ENCODE results near the gene TMC2.
A peak's percentile ranks its signal among the peaks of the same experiment; 100 is the strongest.

TMC2 gene

GRCh38 chr20:2619961-2620595 lies 83.7 kb downstream of the TMC2 start:
- ATAC-seq (no peak), DNase-seq (ENCODE audit: low spot score in 2 of 2) (no peak)
- H3K4me1 Mint-ChIP-seq: no peaks in the 10 kb centered on the region
- H3K36me3 Mint-ChIP-seq: no peaks in the 10 kb centered on the region
- H3K27ac Mint-ChIP-seq: no peak overlapping the region
- H3K4me3 Mint-ChIP-seq: no peak overlapping the region
- H3K9me3 Mint-ChIP-seq: no peaks in the 10 kb centered on the region

GRCh38 chr20:2624190-2624589 lies 87.8 kb downstream of the TMC2 start:
- ATAC-seq: no peak

GRCh38 chr20:2625062-2625461 lies 88.7 kb downstream of the TMC2 start:
- no peak for ATAC-seq
- Mint-ChIP-seq H3K9me3 (peaks cover 4% of the 10 kb centered on the region), H3K27ac (no peak overlapping the region), H3K4me1 (no peaks in the 10 kb centered on the region), H3K4me3 (no peak overlapping the region), H3K36me3 (no peaks in the 10 kb centered on the region)
- DNase-seq (ENCODE audit: low spot score in 2 of 2): no peak

More at GRCh38 chr20:2624190-2624589, 87.8 kb downstream of the TMC2 start:
- Mint-ChIP-seq H3K9me3 (peaks cover 4% of the 10 kb centered on the region), H3K4me3 (no peak overlapping the region), H3K36me3 (no peaks in the 10 kb centered on the region), H3K27ac (no peak overlapping the region), H3K4me1 (no peaks in the 10 kb centered on the region)
- DNase-seq (ENCODE audit: low spot score in 2 of 2): no peak

DNA sequence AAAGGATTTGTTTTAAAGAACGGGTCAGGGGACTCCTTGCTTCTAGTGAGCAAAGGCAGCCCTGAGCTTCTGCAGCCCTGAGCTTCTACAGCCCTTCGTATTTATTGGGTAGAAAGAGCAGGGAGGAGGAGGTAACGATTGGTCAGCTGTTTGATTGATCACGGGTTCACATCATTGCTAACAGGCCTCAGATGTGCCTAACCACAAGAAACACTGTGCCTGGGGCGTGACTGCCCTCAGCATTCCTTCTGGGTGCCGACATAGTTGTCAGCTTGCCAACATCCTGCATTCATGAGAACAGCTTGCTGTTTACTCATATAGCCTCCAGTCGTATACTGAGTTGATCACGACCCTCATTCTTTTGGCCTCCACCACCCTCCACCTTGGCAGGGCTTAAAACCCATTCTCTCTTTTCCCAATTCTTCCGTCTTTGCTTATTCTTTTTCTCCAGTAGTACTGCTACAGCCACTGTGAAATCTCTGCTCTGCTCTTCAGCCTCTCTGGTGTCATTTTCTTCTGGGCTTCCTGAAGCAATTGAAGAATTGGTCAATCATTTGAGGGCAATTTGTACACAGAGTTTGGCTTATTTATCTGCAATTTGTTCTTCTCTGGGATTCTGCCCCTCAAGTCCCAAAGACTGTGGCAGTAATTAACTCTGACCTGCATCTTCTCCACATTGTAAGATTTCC lies 90.6 kb downstream of the TMC2 start:
- no peak for DNase-seq (ENCODE audit: low spot score in 2 of 2)
- Mint-ChIP-seq H3K4me3 (no peak overlapping the region), H3K4me1 (no peaks in the 10 kb centered on the region), H3K27ac (no peak overlapping the region), H3K36me3 (no peaks in the 10 kb centered on the region), H3K9me3 (peaks cover 5% of the 10 kb centered on the region)
- ATAC-seq: no peak

DNA sequence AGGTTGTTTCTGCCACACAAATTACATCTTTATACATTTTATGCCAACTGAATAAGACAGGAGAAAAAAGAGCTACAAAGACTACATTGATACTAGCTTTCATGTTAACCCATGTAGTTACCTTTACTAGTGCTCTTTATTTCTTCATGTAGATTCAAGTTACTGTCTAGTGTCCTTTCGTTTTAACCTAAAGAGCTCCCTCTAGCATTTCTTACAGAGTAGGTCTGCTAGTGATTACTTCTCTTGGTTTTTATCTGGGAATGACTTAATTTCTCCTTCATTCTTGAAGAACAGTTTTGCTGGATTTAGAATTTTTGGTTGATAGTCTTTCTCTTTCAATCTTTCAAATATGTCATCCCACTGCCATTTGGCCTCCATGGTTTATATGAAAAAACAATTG lies 94.9 kb downstream of the TMC2 start:
- Mint-ChIP-seq H3K9me3 (peaks cover 5% of the 10 kb centered on the region), H3K4me1 (no peaks in the 10 kb centered on the region), H3K27ac (no peak overlapping the region), H3K36me3 (no peaks in the 10 kb centered on the region), H3K4me3 (no peak overlapping the region)
- DNase-seq (ENCODE audit: low spot score in 2 of 2) (no peak), ATAC-seq (no peak)

DNA sequence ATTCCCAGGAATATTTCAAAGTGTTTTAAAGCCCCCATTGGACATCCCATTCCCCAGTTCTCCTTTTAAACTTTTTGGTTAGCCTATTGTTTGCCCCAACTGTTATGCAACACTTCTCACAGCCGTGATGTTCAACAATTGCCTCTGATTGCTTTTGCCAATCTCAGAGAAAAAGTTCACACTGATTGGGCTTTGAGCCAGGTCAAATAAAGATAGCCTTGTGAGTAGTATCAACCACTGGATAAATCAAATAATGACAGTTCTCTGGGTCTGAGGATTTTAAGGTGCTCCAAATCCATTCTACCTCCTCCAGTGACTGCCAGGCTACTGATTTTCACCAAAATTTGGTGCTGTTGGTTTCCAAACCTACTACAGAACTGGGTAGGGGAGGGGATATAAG lies 97.0 kb downstream of the TMC2 start:
- peaks cover 2% of the 10 kb centered on the region for H3K9me3 Mint-ChIP-seq
- H3K4me1 Mint-ChIP-seq: no peaks in the 10 kb centered on the region
- H3K4me3 Mint-ChIP-seq: no peak overlapping the region
- no peaks in the 10 kb centered on the region for H3K36me3 Mint-ChIP-seq
- ATAC-seq (no peak), DNase-seq (ENCODE audit: low spot score in 2 of 2) (no peak)
- no peak overlapping the region for H3K27ac Mint-ChIP-seq

DNA sequence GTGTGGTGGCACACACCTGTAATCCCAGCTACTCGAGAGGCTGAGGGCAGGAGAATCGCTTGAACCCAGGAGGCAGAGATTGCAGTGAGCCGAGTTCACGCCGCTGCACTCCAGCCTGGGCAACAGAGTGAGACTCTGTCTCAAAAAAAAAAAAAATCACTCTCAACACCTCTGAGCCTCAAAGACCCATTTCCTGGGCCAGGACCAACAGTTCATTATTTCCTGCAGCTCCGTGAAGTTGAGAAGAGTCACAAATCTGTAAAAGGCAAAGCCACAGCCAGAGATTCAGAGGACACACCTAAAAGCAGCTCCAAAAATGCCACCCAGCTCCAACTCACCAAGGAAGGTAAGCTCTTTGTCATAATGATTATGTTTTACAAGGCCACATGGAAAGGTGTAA lies 100.9 kb downstream of the TMC2 start:
- ATAC-seq (no peak), DNase-seq (ENCODE audit: low spot score in 2 of 2) (no peak)
- H3K9me3 Mint-ChIP-seq: no peaks in the 10 kb centered on the region
- H3K36me3 Mint-ChIP-seq: no peaks in the 10 kb centered on the region
- H3K4me3 Mint-ChIP-seq: no peak overlapping the region
- no peak overlapping the region for H3K27ac Mint-ChIP-seq
- H3K4me1 Mint-ChIP-seq: no peaks in the 10 kb centered on the region

DNA sequence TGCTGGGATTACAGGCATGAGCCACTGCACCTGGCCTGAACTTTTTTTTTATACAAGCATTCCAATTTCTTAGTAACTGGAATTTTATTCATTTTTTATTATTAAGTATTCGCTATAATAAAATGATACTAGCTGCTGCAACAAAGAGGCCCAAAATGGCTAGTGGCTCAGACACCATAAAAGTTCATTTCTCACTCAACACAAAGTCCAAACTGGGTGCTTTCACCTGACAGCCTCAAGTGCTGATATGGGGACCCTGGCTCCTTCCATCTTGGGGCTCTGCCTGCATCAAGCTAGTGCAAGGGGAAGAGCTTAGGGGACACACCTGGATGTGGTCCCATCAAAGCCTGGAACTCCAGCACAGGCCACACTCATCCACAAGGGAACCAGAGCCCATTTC lies 103.9 kb downstream of the TMC2 start:
- Mint-ChIP-seq H3K27ac (no peak overlapping the region), H3K4me1 (no peaks in the 10 kb centered on the region), H3K4me3 (no peak overlapping the region), H3K36me3 (no peaks in the 10 kb centered on the region), H3K9me3 (no peaks in the 10 kb centered on the region)
- ATAC-seq (no peak), DNase-seq (ENCODE audit: low spot score in 2 of 2) (no peak)

- no peaks in the 10 kb centered on the region for H3K9me3 Mint-ChIP-seq
- DNase-seq (ENCODE audit: low spot score in 2 of 2) (no peak), ATAC-seq (no peak)
- no peaks in the 10 kb centered on the region for H3K36me3 Mint-ChIP-seq
- H3K4me1 Mint-ChIP-seq: no peaks in the 10 kb centered on the region
- H3K27ac Mint-ChIP-seq: no peak overlapping the region
- no peak overlapping the region for H3K4me3 Mint-ChIP-seq
Measured at GRCh38 chr20:2640899-2641298, 104.5 kb downstream of the TMC2 start.

GRCh38 chr20:2643708-2644107 lies 107.3 kb downstream of the TMC2 start:
- no peak for DNase-seq (ENCODE audit: low spot score in 2 of 2)
- H3K4me3 Mint-ChIP-seq: no peak overlapping the region
- H3K36me3 Mint-ChIP-seq: no peaks in the 10 kb centered on the region
- peak; percentile 71 for ATAC-seq
- H3K27ac Mint-ChIP-seq: peak overlapping the region; percentile 19
- no peaks in the 10 kb centered on the region for H3K9me3 Mint-ChIP-seq
- H3K4me1 Mint-ChIP-seq: no peaks in the 10 kb centered on the region

DNA sequence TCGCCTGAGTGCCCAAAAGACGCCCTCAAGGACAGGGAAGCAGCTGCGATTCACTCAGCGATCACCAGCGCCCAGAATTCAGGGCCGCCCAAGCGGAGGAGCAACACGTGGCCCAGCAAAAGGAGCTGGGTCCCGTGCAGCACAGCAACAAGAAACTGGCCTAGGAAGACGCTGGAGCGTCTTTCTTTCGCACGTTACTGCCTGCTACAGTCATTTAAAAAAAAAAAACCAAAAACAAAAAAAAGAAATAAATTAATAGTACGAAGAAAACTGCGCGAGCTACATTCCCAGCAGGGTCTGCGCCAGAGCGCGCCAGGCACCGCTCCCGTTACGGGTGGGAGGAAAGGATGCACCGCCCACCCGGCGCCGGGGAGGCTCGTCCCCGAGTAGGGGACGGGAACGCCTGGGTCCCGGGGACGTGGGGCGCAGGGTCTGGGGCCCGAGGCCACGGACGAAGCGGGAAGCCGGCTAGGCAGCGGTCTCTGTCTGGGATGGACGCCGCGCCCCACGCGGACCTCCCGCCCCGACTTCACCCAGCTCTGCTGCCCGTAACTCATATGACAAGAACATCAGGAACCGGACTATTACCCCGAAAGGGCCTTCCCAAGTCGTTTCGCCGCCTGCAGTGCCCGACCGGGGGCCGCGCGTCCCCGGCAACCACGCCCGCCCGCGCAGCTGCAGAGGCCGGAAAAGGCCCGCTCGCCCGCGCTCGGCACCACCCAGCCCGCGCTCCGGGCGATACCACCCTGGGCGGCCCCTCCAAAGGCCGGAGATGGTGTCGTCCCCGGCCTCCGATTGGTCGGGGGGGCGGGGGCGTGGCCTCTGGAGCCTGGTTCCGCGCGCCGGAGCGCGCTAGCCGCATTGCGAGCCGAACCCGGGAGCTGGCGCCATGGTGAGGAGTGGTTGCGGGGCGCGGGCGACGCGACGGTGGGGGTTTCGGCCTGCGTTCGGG lies 115.7 kb downstream of the TMC2 start, which contains the start of gene NOP56:
Gene NOP56 (plus strand): TSS at position 861 of the 952 bp plus-strand sequence. CDS start 29 bp downstream, at position 890.
- ATAC-seq (peak; percentile 93), DNase-seq (ENCODE audit: low spot score in 2 of 2) (peak; percentile 99)
- Mint-ChIP-seq H3K9me3 (no peaks in the 10 kb centered on the region), H3K4me3 (peak within 1 kb of the TSS; percentile 86), H3K36me3 (peaks cover 55% of the 10 kb centered on the region), H3K4me1 (peaks cover 42% of the 10 kb centered on the region), H3K27ac (peak within 1 kb of the TSS; percentile 96)

DNA sequence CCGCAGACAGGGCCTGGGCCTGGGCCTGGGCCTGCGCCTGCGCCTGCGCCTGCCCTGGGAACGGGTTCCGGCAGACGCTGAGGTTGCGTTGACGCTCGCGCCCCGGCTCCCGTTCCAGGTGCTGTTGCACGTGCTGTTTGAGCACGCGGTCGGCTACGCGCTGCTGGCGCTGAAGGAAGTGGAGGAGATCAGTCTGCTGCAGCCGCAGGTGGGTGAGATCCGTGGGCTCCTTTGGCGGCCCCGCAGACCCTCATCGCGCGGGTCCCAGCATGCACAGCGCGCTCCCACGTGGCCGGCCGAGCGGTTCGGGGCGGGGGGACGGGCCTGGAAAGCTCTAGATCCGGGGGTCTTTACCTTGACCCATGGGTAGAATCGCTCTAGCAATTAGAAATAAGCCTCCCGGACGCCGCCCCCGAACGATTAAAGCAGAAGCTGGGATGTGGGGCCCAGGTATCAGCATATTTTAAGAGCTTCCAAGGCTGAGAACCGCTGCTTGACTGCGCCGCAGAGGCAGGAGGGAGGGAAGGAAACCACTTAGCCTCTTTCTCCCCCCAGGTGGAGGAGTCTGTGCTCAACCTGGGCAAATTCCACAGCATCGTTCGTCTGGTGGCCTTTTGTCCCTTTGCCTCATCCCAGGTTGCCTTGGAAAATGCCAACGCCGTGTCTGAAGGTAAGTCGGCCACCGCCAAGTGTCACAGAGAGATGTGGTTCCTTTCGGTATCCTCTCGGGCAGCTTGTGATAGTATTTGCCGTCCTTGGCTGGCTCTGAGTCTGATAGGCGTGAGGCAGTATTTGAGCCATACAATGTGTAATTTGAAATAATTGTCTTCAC lies 116.6 kb downstream of the TMC2 start:
- Mint-ChIP-seq H3K27ac (peak overlapping the region; percentile 96), H3K9me3 (no peaks in the 10 kb centered on the region), H3K36me3 (peaks cover 64% of the 10 kb centered on the region), H3K4me3 (peak overlapping the region; percentile 86), H3K4me1 (peaks cover 44% of the 10 kb centered on the region)
- ATAC-seq (peak; percentile 66), DNase-seq (ENCODE audit: low spot score in 2 of 2) (peak in 1 of 2 donors; percentile 34)

GRCh38 chr20:2653556-2654383 lies 117.4 kb downstream of the TMC2 start:
- Mint-ChIP-seq H3K9me3 (no peaks in the 10 kb centered on the region), H3K36me3 (peaks cover 72% of the 10 kb centered on the region), H3K27ac (peak overlapping the region; percentile 96), H3K4me1 (peaks cover 48% of the 10 kb centered on the region), H3K4me3 (peak overlapping the region; percentile 86)
- DNase-seq (ENCODE audit: low spot score in 2 of 2) (no peak), ATAC-seq (no peak)

DNA sequence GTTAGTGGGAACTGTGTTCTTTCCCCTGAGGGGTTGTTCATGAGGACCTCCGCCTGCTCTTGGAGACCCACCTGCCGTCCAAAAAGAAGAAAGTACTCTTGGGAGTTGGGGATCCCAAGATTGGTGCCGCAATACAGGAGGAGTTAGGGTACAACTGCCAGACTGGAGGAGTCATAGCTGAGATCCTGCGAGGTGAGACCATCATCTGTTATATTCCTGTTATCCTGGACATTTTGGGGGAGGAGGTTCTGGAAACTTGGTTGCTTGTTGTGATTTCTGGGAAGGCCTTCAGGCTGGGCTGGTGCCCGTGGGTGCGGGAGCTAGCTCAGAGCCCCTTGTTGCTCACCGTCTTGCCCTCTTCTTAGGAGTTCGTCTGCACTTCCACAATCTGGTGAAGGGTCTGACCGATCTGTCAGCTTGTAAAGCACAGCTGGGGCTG lies 118.0 kb downstream of the TMC2 start:
- Mint-ChIP-seq H3K4me3 (peak overlapping the region; percentile 86), H3K4me1 (peaks cover 51% of the 10 kb centered on the region), H3K36me3 (peaks cover 78% of the 10 kb centered on the region), H3K27ac (peak overlapping the region; percentile 96), H3K9me3 (no peaks in the 10 kb centered on the region)
- DNase-seq (ENCODE audit: low spot score in 2 of 2): no peak
- ATAC-seq: no peak
